Stomach (tissue), 9 donors: ENCODE data around the gene EGFR. TPM values are rescaled to one million over a fixed set of nuclear protein-coding genes. Genes with fewer than 3 reads are reported as not detected.

ENCODE experiments used
- DNase-seq, 2 donors: peaks; one replicate each; pipeline versions ENCODE4 v3.0.0 to v3.0.0-alpha.2; 2013 to 2019
- H3K27ac ChIP-seq, 5 donors: fragments of 200-600 bp in 4 of 5; sonication (generic) in 4 of 5; one replicate each; pipeline ENCODE4 v1.5.1; 2013 to 2019; ENCODE audit warnings: mild to moderate bottlenecking in 1 of 5, moderate library complexity in 1 of 5
- H3K27me3 ChIP-seq, 3 donors: fragments of 200-600 bp; sonication (generic); one replicate each; pipeline ENCODE4 v1.5.1; 2017 to 2019; ENCODE audit warnings: mixed run types in 1 of 3
- H3K36me3 ChIP-seq, 4 donors: fragments of 200-600 bp; sonication (generic); 1 replicate in 3 of 4; 2 replicates in 1 of 4; pipeline ENCODE4 v1.5.1; 2016 to 2019
- H3K4me1 ChIP-seq, 4 donors: fragments of 200-600 bp; sonication (generic); one replicate each; pipeline ENCODE4 v1.5.1; 2016 to 2019
- H3K4me3 ChIP-seq, 4 donors: fragments of 200-600 bp; sonication (generic) in 3 of 4; one replicate each; pipeline ENCODE4 v1.5.1; 2016 to 2019; ENCODE audit warnings: mild to moderate bottlenecking in 1 of 4
- H3K9me3 ChIP-seq, 4 donors: fragments of 200-600 bp; sonication (generic); one replicate each; pipeline ENCODE4 v1.5.1; 2016 to 2019
- CTCF ChIP-seq, 7 experiments: fragments of 450-650 bp in 4 of 7; fragments of 200-600 bp in 3 of 7; sonication (generic) in 3 of 7; IDR thresholded peaks; one replicate each; pipeline ENCODE4 v1.5.1; 2016 to 2019; ENCODE audit warnings: antibody characterized with exemption in 7 of 7, control low read depth in 2 of 7, mild to moderate bottlenecking in 1 of 7
- EP300 ChIP-seq: sonication (generic); formaldehyde crosslinking; IDR thresholded peaks from one replicate; pipeline ENCODE4 v1.6.1; 2017; ENCODE audit warnings: antibody characterized with exemption
- POLR2A ChIP-seq, 4 donors: fragments of 450-650 bp; IDR thresholded peaks; one replicate each; pipeline ENCODE4 v1.6.1; 2016; ENCODE audit warnings: antibody characterized with exemption in 4 of 4, control low read depth in 2 of 4, mild to moderate bottlenecking in 1 of 4, moderate library complexity in 1 of 4
- POLR2AphosphoS5 ChIP-seq, 3 donors: sonication (generic); formaldehyde crosslinking; IDR thresholded peaks; one replicate each; pipeline ENCODE4 v1.6.1; 2016; ENCODE audit warnings: antibody characterized with exemption in 3 of 3
- WGBS, 5 donors: extraction: QIAGEN DNeasy Blood & Tissue Kit in 3 of 5; methylation state at CpG; one replicate each; pipeline versions ENCODE4 v1.1.5 to v1.1.7; 2013 to 2018; 5-methylcytosine and 5-hydroxymethylcytosine counted together
- intact Hi-C: fragments of 100-400 bp; cut with DNase I; formaldehyde crosslinking; loops from one replicate; pipeline ENCODE4 v1.15.1; 2023; ENCODE audit warnings: low total_unique reads
- polyA plus RNA-seq, 3 donors: library from polyadenylated mRNA; stranded (reverse); fragments of 200-250 nt; gene quantifications; one replicate each; pipeline ENCODE4 v1.2.3, GENCODE V29; 2013
- total RNA-seq, 5 donors: library from RNA; depleted of rRNA; stranded (reverse); fragments of >200 nt; gene quantifications; one replicate each; pipeline versions ENCODE4 v1.1.0 to v1.2.3, GENCODE V29; 2014 to 2016
- donor health status: healthy with polysubstance abuse.
- donor health status: Bipolar disorder and iron deficiency.
- donor health status: healthy.

The EGFR gene
- total and polyA plus RNA-seq, 8 donors: 3.4 to 43.4 (median 32.6) TPM

DNA sequence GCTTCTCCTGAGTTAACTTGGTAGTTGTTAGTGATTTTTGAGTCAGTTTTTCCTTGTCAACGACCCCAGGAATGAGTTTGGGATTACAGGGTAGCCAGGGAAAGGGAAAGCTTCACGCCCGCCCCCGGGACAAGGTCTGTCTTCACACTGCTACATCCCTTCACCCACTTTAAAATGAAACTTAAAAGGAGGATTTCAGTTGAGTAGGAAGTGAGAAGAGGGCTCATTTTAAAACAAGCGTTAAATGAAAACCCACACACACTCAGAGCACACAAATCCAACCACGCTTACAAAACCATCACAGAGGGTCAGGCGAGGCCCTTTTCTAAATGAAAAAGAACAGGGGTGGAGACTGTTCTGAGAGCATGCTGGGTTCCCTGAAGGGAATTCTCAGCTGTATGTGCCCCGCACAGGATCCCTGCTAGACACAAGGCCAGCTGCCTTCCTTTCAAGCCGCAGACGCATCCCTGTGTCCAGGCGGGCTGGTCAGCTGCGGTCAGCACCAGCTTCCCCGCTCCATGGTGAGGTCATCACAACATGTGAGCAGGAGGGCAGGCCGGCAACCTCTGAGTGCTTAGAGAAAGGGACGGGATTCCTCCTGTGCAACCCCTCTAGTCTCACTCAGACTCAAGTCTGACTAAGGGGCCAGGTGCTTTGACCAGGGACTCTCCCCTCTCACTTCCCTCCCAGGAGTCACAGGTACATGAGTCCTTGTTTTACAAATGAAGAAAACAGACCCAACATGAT lies 111.8 kb downstream of the EGFR start:
- no peak for TF ChIP-seq CTCF (IDR thresholded peaks at IDR 0.05)
- peak in 2 of 3 donors; percentile 36 to 57 for TF ChIP-seq POLR2AphosphoS5 (IDR thresholded peaks at IDR 0.05)
- H3K4me3 ChIP-seq: no peak overlapping the region
- no peaks in the 10 kb centered on the region for H3K27me3 ChIP-seq
- no peaks in the 10 kb centered on the region for H3K9me3 ChIP-seq
- H3K27ac ChIP-seq: peak overlapping the region; percentile 61 to 88 (median 84)
- intact Hi-C loops: no loop called here
- H3K4me1 ChIP-seq: peaks cover 42 to 81% (median 60%) of the 10 kb centered on the region in 4 donors
- DNase-seq: peak in 1 of 2 donors; percentile 71
- H3K36me3 ChIP-seq: no peaks in the 10 kb centered on the region
- WGBS, 5 donors: 55 to 76% (median 65%) methylated on average over 7 to 15 of the region's 15 CpGs

DNA sequence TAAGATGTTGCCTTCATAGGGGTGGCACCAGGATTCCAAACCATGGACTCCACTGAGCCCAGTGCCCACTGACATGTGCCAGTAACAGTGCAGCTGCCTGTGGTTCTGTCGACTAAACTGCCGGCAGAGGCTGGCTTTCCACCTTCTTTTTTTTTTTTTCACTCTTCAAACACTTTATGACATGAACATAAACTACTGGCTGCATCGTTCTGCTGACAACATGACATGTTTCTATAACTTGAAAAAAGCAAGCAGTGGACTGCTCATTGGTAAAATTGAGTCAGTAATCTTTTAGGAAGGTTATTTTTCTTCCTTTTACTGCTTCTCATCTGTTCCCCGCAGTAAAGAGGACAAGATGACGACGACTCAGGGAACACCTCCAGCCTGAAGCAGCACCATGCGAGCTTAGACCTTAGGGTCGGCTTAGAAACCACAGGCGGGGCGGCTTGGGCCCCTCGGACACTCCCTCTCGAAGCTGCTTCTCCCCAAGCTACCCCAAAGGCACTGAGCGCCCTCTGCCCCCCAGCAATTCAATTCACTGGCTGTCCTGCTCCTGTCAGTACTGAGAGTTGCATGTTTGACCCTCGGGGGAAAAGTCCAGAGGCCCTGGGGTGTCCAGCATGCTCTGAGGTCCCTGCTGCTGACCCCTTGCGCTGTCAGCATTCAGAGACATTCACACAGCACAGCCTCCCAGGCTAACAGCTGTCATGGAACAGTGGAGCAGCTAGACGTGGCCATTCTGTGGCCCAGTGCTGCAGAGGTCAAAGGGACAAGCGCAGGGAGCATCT lies 112.5 kb downstream of the EGFR start:
- 69 to 85% (median 73%) methylated on average over 17 of the region's 17 CpGs for WGBS, 5 donors
- H3K36me3 ChIP-seq: no peaks in the 10 kb centered on the region
- no peaks in the 10 kb centered on the region for H3K27me3 ChIP-seq
- H3K4me1 ChIP-seq: peaks cover 42 to 74% (median 58%) of the 10 kb centered on the region in 4 donors
- H3K27ac ChIP-seq: peak overlapping the region in 4 of 5 donors; percentile 83 to 88 (median 85)
- H3K9me3 ChIP-seq: no peaks in the 10 kb centered on the region
- H3K4me3 ChIP-seq: no peak overlapping the region
- intact Hi-C loops: no loop called here
- DNase-seq: no peak
- no peak for TF ChIP-seq CTCF (IDR thresholded peaks at IDR 0.05)
- TF ChIP-seq POLR2A (IDR thresholded peaks at IDR 0.05): no peak
- TF ChIP-seq POLR2AphosphoS5 (IDR thresholded peaks at IDR 0.05): no peak
- TF ChIP-seq EP300: no peak

- no peak for DNase-seq
- Histone ChIP-seq H3K27me3 (no peaks in the 10 kb centered on the region), H3K9me3 (no peaks in the 10 kb centered on the region), H3K36me3 (no peaks in the 10 kb centered on the region), H3K4me3 (no peak overlapping the region), H3K27ac (peak overlapping the region; percentile 54 to 88 (median 84)), H3K4me1 (peaks cover 38 to 65% (median 53%) of the 10 kb centered on the region in 4 donors)
- intact Hi-C loops: no loop called here
- WGBS, 5 donors: 74 to 89% (median 85%) methylated on average over 5 of the region's 5 CpGs
- no peak for TF ChIP-seq POLR2AphosphoS5 (IDR thresholded peaks at IDR 0.05)
Observed at GRCh38 chr7:55132550-55132889, 113.7 kb downstream of the EGFR start.

DNA sequence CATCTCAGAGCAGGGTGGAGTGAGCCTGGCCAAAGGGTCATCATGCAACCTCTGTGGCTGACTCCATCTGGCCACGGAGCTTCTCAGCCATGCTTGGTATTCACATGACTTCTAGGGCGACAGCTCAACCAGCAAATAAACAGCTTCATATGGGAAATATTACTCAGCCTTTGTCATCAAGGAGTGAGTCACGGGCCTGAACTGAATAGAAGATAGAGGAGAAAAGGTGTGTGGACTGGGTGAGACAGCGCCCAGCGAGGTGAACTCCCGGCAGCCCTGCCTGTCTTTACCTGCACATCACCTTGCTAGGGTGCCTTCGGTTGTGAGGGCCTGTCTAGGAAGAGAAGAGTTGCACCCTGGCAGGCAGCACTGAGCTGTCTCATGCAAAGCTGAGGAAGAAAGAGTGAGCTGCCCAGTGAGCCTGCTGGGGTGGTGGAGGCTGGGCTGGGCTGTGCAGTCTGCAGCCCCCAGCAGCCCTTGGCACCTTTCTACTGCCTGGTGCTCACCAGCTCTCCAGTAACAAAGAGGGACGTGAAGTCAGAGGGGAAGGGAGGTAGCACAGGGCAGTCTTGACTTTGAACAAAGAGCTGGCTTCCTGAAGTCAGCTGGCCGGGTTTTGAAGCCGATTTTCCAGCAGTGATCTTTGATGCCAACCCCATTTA lies 114.2 kb downstream of the EGFR start:
- H3K4me3 ChIP-seq: no peak overlapping the region
- peaks cover 33 to 60% (median 48%) of the 10 kb centered on the region in 4 donors for H3K4me1 ChIP-seq
- H3K36me3 ChIP-seq: no peaks in the 10 kb centered on the region
- 33 to 54% (median 47%) methylated on average over 9 to 10 of the region's 10 CpGs for WGBS, 5 donors
- peak overlapping the region; percentile 54 to 88 (median 84) for H3K27ac ChIP-seq
- peak; percentile 65 to 77 for DNase-seq
- H3K27me3 ChIP-seq: no peaks in the 10 kb centered on the region
- intact Hi-C loops: no loop called here
- H3K9me3 ChIP-seq: no peaks in the 10 kb centered on the region
- TF ChIP-seq EP300 (peak; percentile 63), CTCF (IDR thresholded peaks at IDR 0.05) (no peak), POLR2AphosphoS5 (IDR thresholded peaks at IDR 0.05) (peak; percentile 32 to 96 (median 66))
